HG03520 (cell line): Measurements from ENCODE around the gene NPIPB6.

ENCODE experiments used
- ATAC-seq: cut with Tn5 transposase; IDR thresholded peaks from one replicate; pipeline ENCODE4 v1.9.1; 2021; ENCODE audit warnings: mild to moderate bottlenecking, moderate library complexity; ENCODE audit not compliant: unreplicated experiment

NPIPB6 gene

GRCh38 chr16:28300327-28300726 lies 63.0 kb downstream of the NPIPB6 start:
- no peak for ATAC-seq

GRCh38 chr16:28298511-28298878 lies 64.8 kb downstream of the NPIPB6 start:
- ATAC-seq = no peak

- ATAC-seq = no peak
Observed at GRCh38 chr16:28297784-28298510, 65.4 kb downstream of the NPIPB6 start.

GRCh38 chr16:28297308-28297707 lies 66.0 kb downstream of the NPIPB6 start:
- ATAC-seq = no peak

- no peak for ATAC-seq
Observed at GRCh38 chr16:28295276-28295675, 68.0 kb downstream of the NPIPB6 start.

GRCh38 chr16:28294201-28294600 lies 69.1 kb downstream of the NPIPB6 start:
- no peak for ATAC-seq

- ATAC-seq = no peak
Observed at GRCh38 chr16:28293601-28293960, 69.7 kb downstream of the NPIPB6 start.

GRCh38 chr16:28292731-28293600 lies 70.3 kb downstream of the NPIPB6 start:
- no peak for ATAC-seq
